ENCODE results near the gene ADAT3.

ADAT3 gene

DNA sequence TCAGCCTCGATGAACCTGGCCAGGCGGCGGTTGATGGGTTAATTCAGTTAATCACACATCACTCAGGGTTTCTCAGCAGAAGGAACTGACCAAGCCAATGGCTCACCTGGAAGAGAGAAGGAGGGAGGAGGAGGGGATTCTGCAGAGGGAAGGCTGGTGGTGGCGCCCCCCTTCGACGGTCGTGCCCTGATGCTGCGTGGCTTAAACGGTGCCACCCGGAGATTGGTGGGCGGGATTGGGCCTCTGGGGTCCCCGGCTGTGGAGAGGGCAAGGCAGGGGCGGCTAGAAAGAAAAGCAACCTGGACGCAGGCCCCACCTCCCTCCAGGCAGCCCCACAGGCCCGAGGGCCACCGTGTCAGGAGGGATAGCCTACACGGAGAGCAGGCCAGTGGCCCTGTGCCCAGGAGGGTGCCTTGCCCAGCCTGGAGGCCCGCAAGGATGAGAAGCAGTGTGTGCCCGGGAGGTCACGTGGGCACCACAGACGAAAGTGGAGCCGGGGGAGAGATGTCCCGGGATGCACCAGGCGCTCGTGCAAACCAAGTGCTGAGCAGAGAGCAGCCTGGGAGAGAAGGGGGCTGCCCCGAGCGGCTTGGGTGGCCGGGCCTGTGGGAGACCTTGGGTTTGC is 51.8 kb downstream of the ADAT3 start:
- DNase-seq (ENCODE audit: low read depth), result no peak

GRCh38 chr19:1957562-1958248 is 52.5 kb downstream of the ADAT3 start:
- no peak for DNase-seq (ENCODE audit: low read depth)

DNA sequence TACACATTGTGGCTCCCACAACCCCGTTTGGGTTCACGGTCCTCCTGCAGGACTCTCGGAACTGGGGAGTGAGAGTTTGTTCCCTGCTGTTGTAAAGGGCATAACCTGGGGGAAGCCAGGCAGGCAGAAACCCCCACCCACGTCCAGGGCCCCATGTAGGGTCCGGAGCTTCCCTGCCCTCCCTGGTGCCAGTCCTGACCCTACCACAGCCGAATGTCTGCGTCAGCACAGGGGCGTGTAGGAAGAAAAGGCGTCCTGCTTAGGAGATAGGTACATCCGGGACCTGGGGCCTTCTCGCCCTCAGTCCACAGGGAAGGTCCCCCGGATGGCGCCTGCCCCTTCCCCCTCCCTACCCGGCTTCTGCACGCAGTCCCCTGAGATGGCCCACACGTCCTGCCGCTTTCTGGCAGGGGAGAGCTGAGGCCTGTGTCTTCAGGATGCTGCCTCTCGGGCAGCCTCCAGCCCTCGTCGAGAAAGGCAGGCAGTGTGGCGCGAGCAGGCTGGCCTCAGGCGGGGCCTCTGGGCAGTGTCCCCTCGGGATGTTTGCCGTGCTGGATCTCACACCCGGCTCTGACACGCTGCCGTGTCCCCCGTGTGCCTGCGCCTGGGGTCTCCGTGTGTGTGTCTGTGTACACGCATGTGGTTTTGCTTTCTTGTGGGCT is 54.9 kb downstream of the ADAT3 start:
- DNase-seq (ENCODE audit: low read depth), result no peak

GRCh38 chr19:1961000-1961883 is 56.0 kb downstream of the ADAT3 start:
- DNase-seq (ENCODE audit: low read depth), result no peak

DNA sequence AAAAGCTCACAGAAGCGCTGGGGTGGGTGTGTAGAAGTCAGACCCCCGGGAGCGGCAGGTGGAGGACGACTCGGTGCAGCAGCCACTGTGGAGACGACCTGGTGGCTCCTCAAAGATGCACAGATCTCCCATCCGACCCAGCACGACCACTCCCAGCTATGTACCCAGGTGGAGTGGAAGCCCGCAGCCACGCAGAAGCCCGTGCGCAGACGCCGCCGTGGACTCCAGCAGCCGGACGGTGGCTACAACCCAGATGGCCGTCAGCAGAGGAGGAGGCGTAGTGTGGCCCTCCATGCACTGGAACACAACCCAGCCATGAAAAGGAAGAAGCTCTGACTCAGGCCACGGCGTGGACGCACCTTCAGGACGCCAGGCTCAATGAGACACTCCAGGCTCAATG is 57.5 kb downstream of the ADAT3 start:
- no peak for DNase-seq (ENCODE audit: low read depth)
